Astrocyte of the cerebellum (primary cell): ENCODE results near the gene KCTD3.

Experiments
- DNase-seq: peaks from one replicate; pipeline ENCODE4 v3.0.0-alpha.2; 2011; ENCODE audit warnings: low read depth
- H3K4me3 ChIP-seq: 2 replicates; pipeline ENCODE4 v1.5.1; 2011; ENCODE audit warnings: mild to moderate bottlenecking, low read depth, low read length, moderate library complexity
- CTCF ChIP-seq: IDR thresholded peaks from 2 replicates; pipeline ENCODE4 v1.5.1; 2012; ENCODE audit warnings: low read length, low read depth, moderate library complexity, mild to moderate bottlenecking; ENCODE audit errors: missing control alignments
- in situ Hi-C: cut with HindIII; loops from 2 replicates; pipeline ENCODE4 v1.10.0; 2017; ENCODE audit warnings: low sequenced_read_pairs

The KCTD3 gene

GRCh38 chr1:215625949-215626348 lies 58.8 kb downstream of the KCTD3 start:
- TF ChIP-seq CTCF: no peak
- DNase-seq: no peak
- in situ Hi-C loops: no loop called here
- H3K4me3 ChIP-seq: no peak overlapping the region

GRCh38 chr1:215631040-215631439 lies 63.9 kb downstream of the KCTD3 start:
- in situ Hi-C loops: no loop called here
- DNase-seq: no peak
- H3K4me3 ChIP-seq: no peak overlapping the region
- TF ChIP-seq CTCF: no peak

- peak; percentile 6 for DNase-seq
- no peak for TF ChIP-seq CTCF
- no peak overlapping the region for H3K4me3 ChIP-seq
- in situ Hi-C loops: no loop called here
Observed at GRCh38 chr1:215631489-215631888, 64.4 kb downstream of the KCTD3 start.

- no peak for TF ChIP-seq CTCF
- DNase-seq: no peak
- no peak overlapping the region for H3K4me3 ChIP-seq
- in situ Hi-C loops: no loop called here
Observed at GRCh38 chr1:215635827-215636226, 68.7 kb downstream of the KCTD3 start.

GRCh38 chr1:215636258-215636965 lies 69.3 kb downstream of the KCTD3 start:
- DNase-seq: peak; percentile 66
- no peak for TF ChIP-seq CTCF
- in situ Hi-C loops: no loop called here
- no peak overlapping the region for H3K4me3 ChIP-seq

GRCh38 chr1:215637041-215637573 lies 70.0 kb downstream of the KCTD3 start:
- peak; percentile 91 for DNase-seq
- TF ChIP-seq CTCF: no peak
- no peak overlapping the region for H3K4me3 ChIP-seq
- in situ Hi-C loops: no loop called here
